ENCODE results near the gene AASDH.

DNA sequence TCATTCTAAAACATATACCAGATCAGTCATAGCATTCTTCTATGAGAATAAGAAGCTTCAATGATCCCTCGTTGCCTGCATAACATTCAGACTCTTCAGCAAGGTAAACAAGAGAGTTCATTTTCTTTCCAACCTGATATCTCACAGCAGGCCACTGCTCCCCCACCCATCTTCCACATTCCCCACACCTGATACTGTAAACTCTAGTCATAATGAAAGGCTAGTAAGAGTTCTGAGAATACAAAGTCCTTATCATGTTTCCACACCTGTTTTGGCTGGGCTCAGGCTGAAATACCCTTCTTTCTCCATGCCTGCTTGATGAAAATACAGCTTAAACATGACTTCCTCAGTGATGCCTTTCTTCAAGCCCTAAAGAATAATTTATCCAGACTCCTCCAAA, 2.3 kb upstream of the AASDH start:
- TF ChIP-seq, protein P1, sequence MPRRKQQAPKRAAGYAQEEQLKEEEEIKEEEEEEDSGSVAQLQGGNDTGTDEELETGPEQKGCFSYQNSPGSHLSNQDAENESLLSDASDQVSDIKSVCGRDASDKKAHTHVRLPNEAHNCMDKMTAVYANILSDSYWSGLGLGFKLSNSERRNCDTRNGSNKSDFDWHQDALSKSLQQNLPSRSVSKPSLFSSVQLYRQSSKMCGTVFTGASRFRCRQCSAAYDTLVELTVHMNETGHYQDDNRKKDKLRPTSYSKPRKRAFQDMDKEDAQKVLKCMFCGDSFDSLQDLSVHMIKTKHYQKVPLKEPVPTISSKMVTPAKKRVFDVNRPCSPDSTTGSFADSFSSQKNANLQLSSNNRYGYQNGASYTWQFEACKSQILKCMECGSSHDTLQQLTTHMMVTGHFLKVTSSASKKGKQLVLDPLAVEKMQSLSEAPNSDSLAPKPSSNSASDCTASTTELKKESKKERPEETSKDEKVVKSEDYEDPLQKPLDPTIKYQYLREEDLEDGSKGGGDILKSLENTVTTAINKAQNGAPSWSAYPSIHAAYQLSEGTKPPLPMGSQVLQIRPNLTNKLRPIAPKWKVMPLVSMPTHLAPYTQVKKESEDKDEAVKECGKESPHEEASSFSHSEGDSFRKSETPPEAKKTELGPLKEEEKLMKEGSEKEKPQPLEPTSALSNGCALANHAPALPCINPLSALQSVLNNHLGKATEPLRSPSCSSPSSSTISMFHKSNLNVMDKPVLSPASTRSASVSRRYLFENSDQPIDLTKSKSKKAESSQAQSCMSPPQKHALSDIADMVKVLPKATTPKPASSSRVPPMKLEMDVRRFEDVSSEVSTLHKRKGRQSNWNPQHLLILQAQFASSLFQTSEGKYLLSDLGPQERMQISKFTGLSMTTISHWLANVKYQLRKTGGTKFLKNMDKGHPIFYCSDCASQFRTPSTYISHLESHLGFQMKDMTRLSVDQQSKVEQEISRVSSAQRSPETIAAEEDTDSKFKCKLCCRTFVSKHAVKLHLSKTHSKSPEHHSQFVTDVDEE (CRISPR knock-in tag; IDR thresholded peaks at IDR 0.05), result no peak
- TF ChIP-seq, protein P2, sequence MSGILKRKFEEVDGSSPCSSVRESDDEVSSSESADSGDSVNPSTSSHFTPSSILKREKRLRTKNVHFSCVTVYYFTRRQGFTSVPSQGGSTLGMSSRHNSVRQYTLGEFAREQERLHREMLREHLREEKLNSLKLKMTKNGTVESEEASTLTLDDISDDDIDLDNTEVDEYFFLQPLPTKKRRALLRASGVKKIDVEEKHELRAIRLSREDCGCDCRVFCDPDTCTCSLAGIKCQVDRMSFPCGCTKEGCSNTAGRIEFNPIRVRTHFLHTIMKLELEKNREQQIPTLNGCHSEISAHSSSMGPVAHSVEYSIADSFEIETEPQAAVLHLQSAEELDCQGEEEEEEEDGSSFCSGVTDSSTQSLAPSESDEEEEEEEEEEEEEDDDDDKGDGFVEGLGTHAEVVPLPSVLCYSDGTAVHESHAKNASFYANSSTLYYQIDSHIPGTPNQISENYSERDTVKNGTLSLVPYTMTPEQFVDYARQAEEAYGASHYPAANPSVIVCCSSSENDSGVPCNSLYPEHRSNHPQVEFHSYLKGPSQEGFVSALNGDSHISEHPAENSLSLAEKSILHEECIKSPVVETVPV (CRISPR knock-in tag; IDR thresholded peaks at IDR 0.05), result no peak
- TF ChIP-seq ZFP30 (CRISPR knock-in tag; IDR thresholded peaks at IDR 0.05), result no peak
- TF ChIP-seq ZC3H10 (CRISPR knock-in tag; IDR thresholded peaks at IDR 0.05), result no peak
- TF ChIP-seq, protein P3, sequence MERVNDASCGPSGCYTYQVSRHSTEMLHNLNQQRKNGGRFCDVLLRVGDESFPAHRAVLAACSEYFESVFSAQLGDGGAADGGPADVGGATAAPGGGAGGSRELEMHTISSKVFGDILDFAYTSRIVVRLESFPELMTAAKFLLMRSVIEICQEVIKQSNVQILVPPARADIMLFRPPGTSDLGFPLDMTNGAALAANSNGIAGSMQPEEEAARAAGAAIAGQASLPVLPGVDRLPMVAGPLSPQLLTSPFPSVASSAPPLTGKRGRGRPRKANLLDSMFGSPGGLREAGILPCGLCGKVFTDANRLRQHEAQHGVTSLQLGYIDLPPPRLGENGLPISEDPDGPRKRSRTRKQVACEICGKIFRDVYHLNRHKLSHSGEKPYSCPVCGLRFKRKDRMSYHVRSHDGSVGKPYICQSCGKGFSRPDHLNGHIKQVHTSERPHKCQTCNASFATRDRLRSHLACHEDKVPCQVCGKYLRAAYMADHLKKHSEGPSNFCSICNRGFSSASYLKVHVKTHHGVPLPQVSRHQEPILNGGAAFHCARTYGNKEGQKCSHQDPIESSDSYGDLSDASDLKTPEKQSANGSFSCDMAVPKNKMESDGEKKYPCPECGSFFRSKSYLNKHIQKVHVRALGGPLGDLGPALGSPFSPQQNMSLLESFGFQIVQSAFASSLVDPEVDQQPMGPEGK (CRISPR knock-in tag; IDR thresholded peaks at IDR 0.05; ENCODE audit: borderline replicate concordance), result no peak
- TF ChIP-seq TCF4 (CRISPR knock-in tag; IDR thresholded peaks at IDR 0.05; ENCODE audit: borderline replicate concordance), result no peak
- TF ChIP-seq ESRRG (CRISPR knock-in tag; IDR thresholded peaks at IDR 0.05), result no peak
- no peak for TF ChIP-seq ZFP3 (CRISPR knock-in tag; IDR thresholded peaks at IDR 0.05)
- TF ChIP-seq ARNTL (CRISPR knock-in tag; IDR thresholded peaks at IDR 0.05; ENCODE audit: borderline replicate concordance, low read depth), result no peak
- no peak for TF ChIP-seq TOX (CRISPR knock-in tag; IDR thresholded peaks at IDR 0.05; ENCODE audit: borderline replicate concordance)
